ENCODE measurements around the gene DSTN.

Gene DSTN

GRCh38 chr20:17640146-17640874 lies 70.4 kb downstream of the DSTN start:
- DNase-seq, result no peak

GRCh38 chr20:17640875-17641378 lies 71.1 kb downstream of the DSTN start:
- no peak for DNase-seq

- DNase-seq, result no peak
These were observed 71.7 kb downstream of the DSTN start for GRCh38 chr20:17641520-17641964.

GRCh38 chr20:17641993-17642392 lies 72.1 kb downstream of the DSTN start:
- no peak for DNase-seq

- no peak for DNase-seq
These were observed 72.8 kb downstream of the DSTN start for GRCh38 chr20:17642404-17643269.

GRCh38 chr20:17643531-17644188 lies 73.8 kb downstream of the DSTN start:
- no peak for DNase-seq

- no peak for DNase-seq
These were observed 74.6 kb downstream of the DSTN start for GRCh38 chr20:17644451-17644850.

- DNase-seq, result no peak
These were observed 75.1 kb downstream of the DSTN start for GRCh38 chr20:17645010-17645409.

GRCh38 chr20:17645546-17646208 lies 75.8 kb downstream of the DSTN start:
- DNase-seq, result no peak

GRCh38 chr20:17646209-17646960 lies 76.5 kb downstream of the DSTN start:
- peak; percentile 17 for DNase-seq

- DNase-seq, result peak; percentile 10
These were observed 77.1 kb downstream of the DSTN start for GRCh38 chr20:17646961-17647301.

GRCh38 chr20:17647391-17648314 lies 77.8 kb downstream of the DSTN start:
- no peak for DNase-seq

- DNase-seq, result no peak
These were observed 78.4 kb downstream of the DSTN start for GRCh38 chr20:17648315-17648646.

GRCh38 chr20:17648791-17649730 lies 79.2 kb downstream of the DSTN start:
- peak; percentile 54 for DNase-seq

- no peak for DNase-seq
These were observed 80.6 kb downstream of the DSTN start for GRCh38 chr20:17650301-17651128.

- no peak for DNase-seq
These were observed 81.4 kb downstream of the DSTN start for GRCh38 chr20:17651129-17651759.

- peak; percentile 20 for DNase-seq
These were observed 82.0 kb downstream of the DSTN start for GRCh38 chr20:17651760-17652388.

- no peak for DNase-seq
These were observed 82.5 kb downstream of the DSTN start for GRCh38 chr20:17652411-17652810.

Data from NCI-H2029 (cell line).